ENCODE measurements around the gene FZR1.
"Not testable (repeated sequence)": the region's sequence is repeated elsewhere in the genome, so short reads cannot be mapped to it uniquely, and the experiment has no call there.

FZR1 gene

DNA sequence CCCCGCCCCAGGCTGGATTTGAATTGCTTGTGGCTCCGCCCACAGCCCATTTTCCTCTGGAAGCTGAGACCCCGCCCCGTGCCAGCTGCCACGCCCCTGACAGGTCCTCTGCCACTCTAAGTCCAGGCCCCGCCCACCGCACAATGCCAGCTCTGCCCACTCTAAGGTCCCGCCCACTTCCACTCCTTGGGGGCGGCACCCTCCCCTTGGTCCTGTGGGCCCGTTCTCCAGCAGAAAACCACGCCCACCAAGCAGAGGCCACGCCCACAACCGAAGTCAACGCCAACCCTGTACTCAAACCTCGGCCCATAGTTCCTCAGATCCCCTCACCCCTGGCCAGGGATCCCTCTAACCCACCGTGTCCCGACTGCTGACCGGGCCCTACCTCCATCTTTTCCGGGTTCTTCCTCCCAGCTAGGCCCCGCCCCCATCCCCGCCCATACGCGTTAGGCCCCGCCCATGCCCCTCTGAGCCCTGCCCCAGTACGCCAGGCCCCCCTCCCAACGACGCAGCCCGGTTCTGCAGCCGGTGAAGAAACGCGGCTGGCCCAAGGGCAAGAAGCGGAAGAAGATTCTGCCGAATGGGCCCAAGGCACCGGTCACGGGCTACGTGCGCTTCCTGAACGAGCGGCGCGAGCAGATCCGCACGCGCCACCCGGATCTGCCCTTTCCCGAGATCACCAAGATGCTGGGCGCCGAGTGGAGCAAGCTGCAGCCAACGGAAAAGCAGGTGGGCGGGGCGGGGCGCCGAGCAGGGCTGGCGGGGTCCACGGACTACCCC is 67.9 kb downstream of the FZR1 start:
- peak; percentile 49 for DNase-seq (ENCODE audit: low read depth)

DNA sequence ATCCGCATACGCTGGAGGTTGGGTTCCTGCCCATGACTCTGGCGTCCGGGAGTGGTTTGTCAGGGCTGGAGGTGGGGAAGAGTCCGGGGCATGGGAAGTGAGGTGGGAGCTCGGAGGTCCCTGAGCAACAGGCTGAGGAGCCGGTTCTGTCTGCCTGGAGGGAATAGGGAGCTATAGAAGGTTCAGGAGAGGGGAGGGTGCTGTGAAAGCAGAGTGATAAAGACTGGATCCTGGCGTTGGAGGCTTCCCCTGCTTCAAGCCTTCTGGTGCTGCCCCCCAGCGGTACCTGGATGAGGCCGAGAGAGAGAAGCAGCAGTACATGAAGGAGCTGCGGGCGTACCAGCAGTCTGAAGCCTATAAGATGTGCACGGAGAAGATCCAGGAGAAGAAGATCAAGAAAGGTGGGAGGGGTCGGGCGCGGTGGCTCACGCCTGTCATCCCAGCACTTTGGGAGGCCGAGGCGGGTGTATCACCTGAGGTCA is 69.2 kb downstream of the FZR1 start:
- DNase-seq (ENCODE audit: low read depth) = no peak

DNA sequence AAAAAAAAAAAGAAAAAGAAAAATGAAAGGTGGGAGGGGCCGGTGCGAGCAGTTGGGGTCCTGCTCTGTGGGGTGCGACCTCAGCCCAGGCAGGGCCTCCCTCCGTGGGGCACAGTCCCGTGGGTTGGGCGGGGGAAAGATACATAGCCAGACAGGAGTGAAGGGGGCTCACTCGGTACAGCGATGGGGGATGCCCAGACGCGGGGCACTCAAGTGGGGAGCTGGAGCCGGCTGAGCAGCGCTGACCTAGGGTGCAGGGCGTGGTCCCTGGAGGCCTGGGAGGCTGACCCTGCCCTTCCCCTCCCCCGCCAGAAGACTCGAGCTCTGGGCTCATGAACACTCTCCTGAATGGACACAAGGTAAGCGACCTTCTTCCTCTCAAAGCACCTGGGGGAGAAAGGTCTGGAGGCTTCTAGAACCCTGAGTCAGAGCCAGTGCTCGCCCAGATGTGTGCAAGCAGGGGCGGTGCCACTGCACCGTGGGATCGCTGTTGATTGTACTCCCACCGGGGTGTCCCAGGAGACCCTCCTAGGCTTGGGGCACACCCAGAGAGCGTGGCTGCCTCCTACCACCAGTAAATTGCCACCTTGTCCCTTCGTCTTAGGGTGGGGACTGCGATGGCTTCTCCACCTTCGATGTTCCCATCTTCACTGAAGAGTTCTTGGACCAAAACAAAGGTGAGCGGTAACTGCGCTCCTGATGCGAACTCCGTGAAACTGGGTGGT is 70.0 kb downstream of the FZR1 start:
- no peak for DNase-seq (ENCODE audit: low read depth)

DNA sequence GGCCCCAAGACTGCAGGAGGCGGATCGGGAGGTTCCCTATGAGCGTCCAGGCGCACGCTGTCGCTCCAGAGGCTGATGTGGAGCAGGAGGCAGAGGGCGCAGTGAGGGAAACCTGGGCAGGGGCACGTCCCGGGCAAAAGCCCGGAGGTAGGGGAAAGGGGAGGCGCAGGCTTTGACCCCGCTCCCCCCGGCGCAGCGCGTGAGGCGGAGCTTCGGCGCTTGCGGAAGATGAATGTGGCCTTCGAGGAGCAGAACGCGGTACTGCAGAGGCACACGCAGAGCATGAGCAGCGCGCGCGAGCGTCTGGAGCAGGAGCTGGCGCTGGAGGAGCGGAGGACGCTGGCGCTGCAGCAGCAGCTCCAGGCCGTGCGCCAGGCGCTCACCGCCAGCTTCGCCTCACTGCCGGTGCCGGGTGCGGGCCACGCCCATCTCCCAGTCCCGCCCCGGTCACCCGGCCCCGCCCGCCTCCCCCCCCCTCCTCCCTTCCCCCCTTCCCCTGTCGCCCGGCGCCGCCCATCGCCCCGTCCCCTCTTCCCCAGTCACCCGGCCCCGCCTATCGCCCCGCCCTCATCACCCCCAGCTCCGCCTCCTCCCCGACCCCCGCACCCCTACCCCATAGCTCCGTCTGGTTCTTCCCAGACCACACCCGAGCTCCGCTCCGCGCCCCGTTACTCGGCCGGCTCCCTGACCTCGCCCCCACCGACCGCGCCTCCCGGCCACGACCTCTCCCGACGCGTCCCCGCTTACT is 70.8 kb downstream of the FZR1 start:
- no peak for DNase-seq (ENCODE audit: low read depth)

DNA sequence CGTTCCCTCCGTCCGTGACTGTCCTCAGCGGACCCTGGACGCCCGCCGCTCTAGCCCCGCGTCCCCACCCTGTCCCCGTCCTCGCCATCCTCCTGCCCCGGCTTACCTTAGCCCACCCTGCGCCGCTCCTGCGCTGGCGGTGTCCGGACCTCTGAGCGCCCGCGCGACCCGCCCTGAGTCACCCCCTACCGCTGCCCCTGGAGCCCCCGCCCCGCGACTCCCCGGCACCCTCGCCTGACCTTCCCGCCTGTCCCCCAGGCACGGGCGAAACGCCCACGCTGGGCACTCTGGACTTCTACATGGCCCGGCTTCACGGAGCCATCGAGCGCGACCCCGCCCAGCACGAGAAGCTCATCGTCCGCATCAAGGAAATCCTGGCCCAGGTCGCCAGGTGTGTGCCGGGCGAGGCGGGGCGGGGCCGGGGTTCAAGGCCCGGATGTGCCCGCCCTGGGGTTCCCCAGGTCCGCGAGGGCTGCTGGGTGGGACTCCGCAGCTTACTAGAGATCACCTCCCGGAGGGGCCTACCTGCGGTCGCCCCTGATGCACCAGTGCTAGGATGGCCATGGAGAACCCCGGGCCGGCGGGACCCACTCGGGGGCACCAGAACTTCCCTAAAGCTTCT is 71.7 kb downstream of the FZR1 start:
- DNase-seq (ENCODE audit: low read depth) = no peak

DNA sequence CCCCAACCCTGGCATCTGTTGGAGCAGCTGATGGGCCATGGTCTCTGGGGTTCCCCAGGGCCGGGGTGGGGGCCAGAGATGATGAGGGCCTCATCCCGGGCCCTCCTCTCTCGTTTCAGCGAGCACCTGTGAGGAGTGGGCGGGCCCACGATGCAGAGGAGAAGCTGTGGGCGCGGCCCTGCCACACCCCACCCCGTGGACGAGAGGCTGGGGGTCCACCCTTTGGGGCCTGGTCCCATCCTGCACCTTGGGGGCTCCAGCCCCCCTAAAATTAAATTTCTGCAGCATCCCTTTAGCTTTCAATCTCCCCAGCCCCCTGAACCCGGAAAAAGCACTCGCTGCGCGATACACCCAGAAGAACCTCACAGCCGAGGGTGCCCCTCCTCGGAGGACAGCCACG is 72.3 kb downstream of the FZR1 start:
- DNase-seq (ENCODE audit: low read depth) = no peak

DNA sequence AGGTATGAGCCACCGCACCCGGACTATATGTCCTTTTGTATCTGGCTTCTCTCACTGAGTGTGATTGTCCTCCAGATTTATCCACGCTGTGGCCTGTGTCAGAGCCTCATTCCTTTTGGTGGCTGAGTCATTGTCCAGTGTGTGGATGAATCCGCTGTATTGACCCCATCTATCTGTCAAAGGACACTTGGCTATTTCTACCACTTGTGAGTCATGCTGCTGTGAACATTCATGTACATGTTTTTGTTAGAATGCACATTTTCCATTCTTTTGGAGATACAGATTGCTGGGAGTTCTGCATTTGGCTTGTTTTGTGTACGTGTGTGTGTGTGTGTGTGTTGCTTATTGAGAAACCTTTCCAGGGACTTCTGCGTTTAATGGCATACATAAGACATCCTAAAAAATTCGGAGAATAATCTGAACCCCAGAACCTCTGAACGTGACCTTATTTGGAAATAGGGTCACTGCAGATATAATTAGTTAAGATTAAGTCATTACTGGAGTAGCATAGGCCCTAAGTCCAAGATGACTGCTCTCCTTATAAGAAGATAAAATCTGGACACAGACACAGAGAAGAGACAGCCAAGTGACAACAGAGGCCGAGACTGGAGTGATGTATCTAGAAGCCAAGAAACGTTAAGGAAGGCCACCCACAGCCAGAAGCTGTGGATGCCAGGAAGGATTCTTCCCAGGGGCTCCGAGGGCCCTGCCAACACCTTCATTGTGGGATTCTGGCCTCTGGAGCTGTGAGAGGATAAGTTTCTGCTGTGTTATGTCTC is 74.2 kb downstream of the FZR1 start:
- DNase-seq (ENCODE audit: low read depth) = no peak

DNA sequence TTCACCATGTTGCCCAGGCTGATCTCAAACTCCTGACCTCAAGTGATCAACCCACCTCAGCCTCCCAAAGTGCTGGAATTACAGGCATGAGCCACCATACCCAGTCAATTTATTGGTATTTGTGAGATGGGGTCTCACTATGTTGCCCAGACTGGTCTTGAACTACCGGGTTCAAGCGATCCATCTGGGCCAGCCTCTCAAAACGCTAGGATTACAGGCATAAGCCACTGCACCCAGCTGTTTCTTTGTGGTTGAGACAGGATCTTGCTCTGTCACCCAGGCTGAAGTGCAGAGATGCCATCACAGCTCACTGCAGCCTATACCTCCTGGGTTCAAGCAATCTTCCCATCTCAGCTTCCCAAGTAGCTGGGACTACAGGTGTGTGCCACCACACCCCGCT is 75.7 kb downstream of the FZR1 start:
- not testable (repeated sequence) for DNase-seq (ENCODE audit: low read depth)

DNA sequence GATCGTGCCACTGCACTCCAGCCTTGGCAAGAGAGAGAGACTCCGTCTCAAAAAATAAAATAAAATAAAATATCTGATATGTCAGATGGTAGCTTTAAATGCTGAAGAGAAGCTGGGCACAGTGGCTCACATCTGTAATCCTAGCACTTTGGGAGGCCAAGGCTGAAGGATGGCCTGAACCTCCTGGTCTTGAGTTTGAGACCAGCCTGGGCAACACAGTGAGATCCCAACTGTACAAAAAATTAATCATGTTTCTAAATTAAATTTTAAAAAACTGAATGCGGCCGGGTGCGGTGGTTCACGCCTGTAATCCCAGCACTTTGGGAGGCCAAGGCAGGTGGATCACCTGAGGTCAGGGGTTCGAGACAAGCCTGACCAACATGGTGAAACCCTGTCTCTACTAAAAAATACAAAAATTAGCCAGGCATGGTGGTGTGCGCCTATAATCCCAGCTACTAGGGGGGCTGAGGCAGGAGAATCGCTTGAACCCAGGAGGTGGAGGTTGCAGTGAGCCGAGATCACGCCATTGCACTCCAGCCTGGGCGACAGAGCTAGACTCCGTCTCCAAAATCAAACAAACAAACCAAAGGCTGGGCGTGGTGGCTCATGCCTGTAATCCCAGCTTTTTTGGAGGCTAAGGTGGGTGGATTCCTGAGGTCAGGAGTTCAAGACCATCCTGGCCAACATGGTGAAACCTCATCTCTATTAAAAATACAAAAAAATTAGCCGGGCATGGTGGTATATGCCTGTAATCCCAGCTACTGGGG is 78.1 kb downstream of the FZR1 start:
- not testable (repeated sequence) for DNase-seq (ENCODE audit: low read depth)

DNA sequence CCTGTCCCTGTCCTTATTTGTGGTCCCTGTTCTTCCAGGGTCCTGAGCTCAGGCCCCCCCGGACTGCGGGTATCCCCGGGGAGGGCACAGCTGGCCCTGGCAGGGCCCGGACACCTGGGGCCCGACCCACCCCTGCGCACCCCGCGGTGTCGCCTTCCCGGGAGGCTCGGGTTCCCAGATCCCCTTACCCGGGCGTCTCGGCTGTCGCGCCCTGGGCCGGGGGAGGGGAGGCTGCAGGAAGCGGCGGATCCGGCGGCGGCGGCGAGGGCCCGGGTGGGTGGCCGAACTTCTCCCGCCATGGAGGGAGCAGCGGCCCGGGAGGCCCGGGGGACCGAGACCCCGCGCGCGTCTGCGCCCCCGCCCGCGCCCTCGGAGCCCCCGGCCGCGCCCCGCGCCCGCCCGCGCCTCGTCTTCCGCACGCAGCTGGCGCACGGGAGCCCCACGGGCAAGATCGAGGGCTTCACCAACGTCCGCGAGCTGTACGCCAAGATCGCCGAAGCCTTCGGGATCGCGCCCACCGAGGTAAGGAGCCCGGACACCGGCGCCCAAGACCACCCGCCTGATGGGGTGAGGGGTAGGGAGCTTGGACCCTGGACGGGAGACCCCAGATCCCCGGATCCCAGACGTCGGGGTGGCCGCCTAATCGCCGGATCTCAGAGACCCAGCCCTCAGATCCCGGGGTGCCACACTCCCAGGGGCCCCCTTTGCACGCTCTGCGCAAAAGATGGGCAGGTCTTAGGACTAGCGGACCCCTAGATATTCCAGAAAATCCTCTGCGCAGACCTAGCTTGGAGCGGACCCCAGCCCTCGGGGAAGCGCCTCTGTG is 79.4 kb downstream of the FZR1 start, which contains the start of gene GIPC3:
Gene GIPC3, plus strand, starts transcription at position 178 of the 826 bp plus-strand sequence. Its CDS starts 120 bp downstream, at position 298.
- DNase-seq (ENCODE audit: low read depth) = no peak

DNA sequence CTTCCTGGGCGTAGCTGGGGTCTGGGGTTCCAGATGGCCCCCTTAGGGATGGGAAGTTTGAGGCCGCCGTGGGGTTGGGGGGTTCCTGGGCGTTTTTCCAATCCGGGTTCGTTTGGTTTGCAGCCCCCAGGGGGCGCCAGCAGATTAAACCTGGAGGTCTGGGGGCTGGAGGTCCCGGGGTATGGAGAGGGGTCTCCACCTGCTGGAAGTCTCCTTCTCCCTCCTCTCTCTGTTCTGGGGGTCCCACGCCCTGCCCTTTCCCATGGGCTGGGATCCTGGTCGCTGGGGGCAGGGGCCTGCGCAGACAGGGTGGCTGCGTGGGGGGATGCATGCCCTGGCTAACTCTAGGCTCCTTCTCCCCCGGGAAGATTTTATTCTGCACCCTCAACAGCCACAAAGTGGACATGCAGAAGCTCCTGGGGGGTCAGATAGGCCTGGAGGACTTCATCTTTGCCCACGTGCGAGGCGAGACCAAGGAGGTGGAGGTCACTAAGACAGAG is 80.1 kb downstream of the FZR1 start:
- no peak for DNase-seq (ENCODE audit: low read depth)

DNA sequence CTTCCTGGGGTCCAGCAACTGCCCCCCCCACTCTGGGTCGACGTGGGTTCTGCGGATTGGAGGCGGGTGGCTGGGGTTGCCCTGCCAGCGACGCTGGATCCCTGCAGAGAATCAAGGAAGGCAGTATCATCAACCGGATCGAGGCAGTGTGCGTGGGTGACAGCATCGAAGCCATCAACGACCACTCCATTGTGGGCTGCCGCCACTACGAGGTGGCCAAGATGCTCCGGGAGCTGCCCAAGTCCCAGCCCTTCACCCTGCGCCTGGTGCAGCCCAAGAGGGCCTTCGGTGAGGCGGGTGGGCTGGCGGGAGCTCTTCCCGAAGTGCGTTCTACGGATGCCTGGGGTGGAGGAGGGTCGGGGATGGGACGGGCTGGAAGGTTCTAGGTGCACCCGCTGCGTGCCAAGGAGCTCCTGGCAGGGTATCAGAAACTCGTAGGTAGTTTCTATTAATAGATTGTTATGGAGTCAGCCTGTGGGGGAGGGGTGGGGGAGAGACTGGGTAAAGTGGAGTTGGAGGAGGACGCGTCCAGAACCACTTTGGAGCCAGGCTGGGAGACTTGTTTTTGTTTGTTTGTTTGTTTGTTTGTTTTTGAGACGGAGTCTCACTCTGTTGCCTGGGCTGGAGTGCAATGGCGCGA is 80.7 kb downstream of the FZR1 start:
- no peak for DNase-seq (ENCODE audit: low read depth)

Measured in activated T-helper 1 cell treated with Interleukin-2 at 50 U/mL for 16 hours (primary cell).